Sigmoid colon (tissue), 4 donors: ENCODE data around the gene STPG3.

Experiments used
- CTCF ChIP-seq, 4 experiments: fragments of 450-650 bp in 3 of 4; fragments of 200-600 bp in 1 of 4; IDR thresholded peaks; one replicate each; pipeline ENCODE4 v1.5.1; 2016 to 2019; ENCODE audit warnings: antibody characterized with exemption in 4 of 4, mild to moderate bottlenecking in 3 of 4, moderate library complexity in 2 of 4
- EP300 ChIP-seq, 4 donors: sonication (generic); formaldehyde crosslinking; IDR thresholded peaks; one replicate each; pipeline ENCODE4 v1.6.1; 2017; ENCODE audit warnings: antibody characterized with exemption in 4 of 4
- POLR2A ChIP-seq, 2 donors: fragments of 450-650 bp; IDR thresholded peaks; one replicate each; pipeline ENCODE4 v1.6.1; 2016; ENCODE audit warnings: antibody characterized with exemption in 2 of 2, mild to moderate bottlenecking in 2 of 2, moderate library complexity in 2 of 2
- POLR2AphosphoS5 ChIP-seq, 4 donors: sonication (generic); formaldehyde crosslinking; IDR thresholded peaks; one replicate each; pipeline ENCODE4 v1.6.1; 2017; ENCODE audit warnings: antibody characterized with exemption in 4 of 4

- TF ChIP-seq EP300 (IDR thresholded peaks at IDR 0.05) (no peak), POLR2A (IDR thresholded peaks at IDR 0.05) (no peak), CTCF (IDR thresholded peaks at IDR 0.05) (no peak), POLR2AphosphoS5 (IDR thresholded peaks at IDR 0.05) (no peak)
Observed at GRCh38 chr9:137251490-137252268, 593 bp downstream of the STPG3 start.
